Brain pericyte (primary cell): Measurements from ENCODE around the gene PTPRD.
"Not testable (repeated sequence)": the region's sequence is repeated elsewhere in the genome, so short reads cannot be mapped to it uniquely, and the experiment has no call there.

ENCODE experiments used
- DNase-seq: peaks from one replicate; pipeline ENCODE4 v3.0.0-alpha.2; 2012; ENCODE audit warnings: low read depth, low spot score

The PTPRD gene

DNA sequence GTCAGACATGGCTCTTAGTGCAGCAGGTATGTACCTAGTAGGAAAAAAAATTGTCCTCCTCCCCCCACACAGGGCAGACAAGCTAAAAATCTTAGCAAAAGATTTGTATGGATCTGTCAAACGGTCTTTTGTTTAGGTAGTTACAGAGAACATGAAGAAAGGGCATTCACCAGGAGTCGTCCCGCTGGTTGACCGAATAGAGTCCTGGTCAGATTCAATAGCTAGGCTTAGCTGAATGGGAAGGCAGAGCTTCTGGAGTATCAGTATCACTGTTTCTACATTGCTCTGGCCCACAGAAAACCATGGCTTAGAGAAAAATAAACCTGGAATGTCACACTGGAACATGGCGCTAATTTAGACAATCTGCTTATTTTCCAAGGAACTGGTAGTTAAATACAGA lies 642.3 kb downstream of the PTPRD start:
- DNase-seq, result no peak

DNA sequence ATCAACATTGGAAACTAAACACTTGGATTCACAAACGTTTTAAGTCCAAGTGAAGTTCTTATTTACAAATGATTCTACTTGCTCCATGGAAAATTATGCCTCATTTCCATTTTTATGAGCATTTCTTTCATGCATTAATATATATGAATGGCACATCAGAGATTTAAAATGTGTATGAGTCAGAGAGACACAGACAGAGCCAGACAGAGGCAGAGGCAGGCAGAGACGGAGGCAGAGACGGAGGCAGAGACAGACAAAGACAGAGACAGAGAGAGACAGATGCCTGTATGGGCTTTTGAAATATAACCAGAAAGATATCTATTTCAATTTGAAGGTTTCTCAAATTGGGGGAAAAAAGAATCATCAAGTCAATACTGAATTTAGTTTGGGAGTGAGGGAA lies 649.0 kb downstream of the PTPRD start:
- no peak for DNase-seq

DNA sequence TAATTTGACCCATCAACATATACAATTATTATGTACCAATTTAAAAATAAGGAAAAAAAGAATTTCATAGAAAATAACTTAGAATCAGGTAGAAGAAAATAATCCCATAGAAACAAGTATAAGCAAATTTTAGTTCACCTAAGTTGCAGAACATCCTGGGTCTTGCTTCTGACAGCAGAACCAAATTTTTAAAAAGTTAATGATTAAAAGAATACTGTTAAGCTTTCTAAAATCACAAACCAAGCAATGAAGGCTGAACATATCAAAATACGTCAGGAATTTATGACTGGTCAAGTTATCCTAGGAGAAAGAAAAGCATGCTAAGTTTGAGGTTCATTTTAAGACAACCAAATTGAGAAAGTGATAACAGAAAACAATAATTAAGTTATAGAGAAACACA lies 650.9 kb downstream of the PTPRD start:
- no peak for DNase-seq

DNA sequence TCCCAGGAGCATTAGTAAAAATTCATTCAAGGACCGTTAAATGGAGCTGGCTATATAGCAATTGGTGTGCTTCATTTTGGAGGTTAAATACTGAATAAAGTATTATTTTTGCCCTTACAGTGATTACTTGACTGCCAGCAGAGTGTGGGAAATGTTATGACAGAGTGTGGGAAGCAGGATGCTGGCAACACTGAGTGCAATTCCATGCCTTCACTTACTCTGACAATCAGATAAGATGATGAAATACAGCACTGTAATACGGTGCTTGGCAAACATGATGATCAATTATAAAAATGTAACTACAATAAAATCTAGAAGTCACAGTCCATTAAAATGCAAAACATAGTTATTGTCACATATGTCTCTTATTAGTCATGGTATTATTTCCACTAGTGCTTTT lies 651.3 kb downstream of the PTPRD start:
- DNase-seq, result no peak

DNA sequence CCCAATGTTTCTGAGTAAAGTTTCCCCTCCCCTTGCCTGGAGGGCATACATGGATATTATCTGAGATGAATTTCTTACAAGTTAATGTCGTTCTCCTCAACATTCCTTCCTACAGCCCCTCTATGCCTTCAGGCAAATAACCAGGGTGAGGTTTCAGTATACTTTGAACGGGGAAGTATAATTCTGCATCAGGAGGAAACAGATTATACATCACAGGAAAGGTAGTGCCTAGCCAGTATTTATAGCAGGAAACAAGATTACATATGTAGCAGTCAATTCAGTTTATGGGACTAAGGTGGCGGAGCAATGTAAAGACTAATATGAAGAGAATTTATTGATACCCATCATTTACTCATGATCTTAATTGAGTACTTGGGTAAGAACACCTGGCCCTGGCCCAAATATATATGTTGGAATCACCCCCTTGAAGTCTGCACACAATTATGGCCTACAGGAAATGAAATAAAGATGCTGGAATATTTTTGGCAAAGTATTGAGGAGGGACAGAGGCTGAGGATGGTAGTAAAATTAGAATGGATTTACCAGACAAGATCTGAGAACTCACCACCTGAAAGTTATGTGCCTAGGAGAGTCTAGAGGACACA lies 661.1 kb downstream of the PTPRD start:
- no peak for DNase-seq

DNA sequence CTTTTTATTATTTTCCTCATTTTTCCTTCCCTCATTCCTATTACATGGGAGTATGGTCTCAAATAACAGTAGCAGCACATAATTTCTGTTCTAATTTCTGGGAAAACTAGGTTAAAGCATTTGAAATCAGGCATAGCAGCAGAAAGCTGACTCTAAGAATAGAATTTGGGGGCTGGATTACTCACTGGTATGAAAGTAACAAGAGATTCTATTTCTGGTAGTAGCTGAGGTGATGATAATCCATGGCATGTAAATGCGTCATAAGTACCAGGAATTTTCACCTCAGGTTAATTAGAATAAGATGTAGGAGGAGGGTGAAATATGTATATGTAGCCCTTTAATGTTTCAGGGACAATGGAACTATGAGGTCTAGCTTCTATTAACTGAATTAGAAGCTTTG lies 662.0 kb downstream of the PTPRD start:
- DNase-seq, result no peak

DNA sequence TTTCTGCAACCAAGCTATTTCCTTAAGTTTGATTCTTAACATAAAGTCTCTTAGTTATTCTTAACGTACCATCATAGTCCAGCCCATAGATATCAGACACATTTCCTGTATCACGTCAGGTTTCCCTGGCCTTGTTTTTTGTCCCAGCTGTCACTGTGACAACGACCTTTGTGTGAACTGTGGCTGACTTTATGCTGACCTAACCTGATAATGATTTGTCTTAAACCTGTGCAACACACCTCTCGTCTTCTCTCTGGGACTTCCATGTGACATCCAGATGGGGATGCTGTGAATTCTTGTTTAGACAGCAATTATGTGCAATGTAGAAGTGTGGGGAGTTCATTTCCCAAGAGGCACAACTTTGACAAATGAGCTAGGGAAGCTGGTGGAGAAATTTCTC lies 662.8 kb downstream of the PTPRD start:
- no peak for DNase-seq

DNA sequence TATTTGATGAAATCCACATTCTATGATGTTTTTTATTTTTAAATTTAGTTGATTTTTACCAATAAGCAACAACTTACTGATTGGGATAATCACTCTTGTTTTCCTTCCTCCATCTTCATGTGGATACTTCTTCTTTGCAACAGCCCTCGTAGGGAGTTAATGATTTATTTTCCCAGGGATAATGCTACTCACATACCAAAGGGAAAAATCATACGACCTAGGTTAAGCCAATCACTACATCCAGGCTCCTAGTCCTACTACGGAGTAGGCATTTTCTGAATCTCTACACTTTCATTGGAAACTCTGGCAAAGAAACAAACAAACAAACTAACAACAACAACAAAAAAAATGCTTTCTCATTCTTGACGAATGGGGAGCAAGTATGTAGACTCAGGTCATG lies 663.4 kb downstream of the PTPRD start:
- DNase-seq, result no peak

DNA sequence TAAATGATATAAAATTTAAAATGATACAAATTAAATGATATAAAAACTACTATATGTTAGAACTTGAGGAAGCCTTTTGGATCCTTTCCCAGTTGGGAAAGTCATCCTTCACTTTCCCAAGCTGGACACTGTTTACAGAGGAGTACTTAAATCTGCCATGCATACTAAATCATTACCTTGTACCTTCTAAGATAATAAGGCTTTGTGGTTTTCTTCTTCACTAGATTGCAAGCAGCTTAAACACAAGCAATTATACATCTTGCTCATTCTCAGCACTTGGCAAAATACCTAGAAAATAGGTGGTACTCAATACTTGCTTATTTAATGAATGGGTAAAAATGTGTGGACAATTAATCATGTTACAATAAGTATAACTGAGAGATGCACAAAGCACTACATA lies 666.8 kb downstream of the PTPRD start:
- DNase-seq, result no peak

DNA sequence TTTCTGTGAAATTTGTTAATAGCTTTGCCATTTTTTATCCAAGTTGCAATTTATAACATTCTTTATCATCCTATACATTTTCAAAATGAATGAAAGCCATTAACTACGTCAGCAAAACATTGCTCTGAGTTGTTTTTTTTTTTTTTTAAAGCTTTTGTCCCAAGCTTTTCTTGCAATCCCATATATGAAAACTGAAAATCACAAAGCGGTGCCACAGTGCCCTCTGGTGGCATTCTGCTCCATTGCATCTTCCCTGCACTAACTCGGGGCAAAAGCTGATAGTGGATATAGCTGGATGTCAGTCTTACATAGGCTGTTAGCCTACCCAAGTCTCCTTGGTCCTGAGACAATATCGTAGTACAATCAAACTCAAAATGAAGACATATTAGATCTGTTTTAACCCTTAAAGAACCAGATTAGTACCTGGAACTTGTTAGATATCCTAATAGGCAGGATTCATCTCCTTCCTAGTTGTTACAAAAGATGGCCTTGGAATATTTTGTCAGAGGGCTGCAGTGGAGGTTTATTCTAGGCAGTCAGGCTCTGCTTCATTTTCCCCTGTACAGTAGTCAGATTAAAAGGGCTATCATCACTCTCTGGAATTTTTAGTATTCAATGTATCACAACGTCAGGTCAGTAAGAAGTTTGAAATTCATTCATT lies 669.9 kb downstream of the PTPRD start:
- peak; percentile 43 for DNase-seq

DNA sequence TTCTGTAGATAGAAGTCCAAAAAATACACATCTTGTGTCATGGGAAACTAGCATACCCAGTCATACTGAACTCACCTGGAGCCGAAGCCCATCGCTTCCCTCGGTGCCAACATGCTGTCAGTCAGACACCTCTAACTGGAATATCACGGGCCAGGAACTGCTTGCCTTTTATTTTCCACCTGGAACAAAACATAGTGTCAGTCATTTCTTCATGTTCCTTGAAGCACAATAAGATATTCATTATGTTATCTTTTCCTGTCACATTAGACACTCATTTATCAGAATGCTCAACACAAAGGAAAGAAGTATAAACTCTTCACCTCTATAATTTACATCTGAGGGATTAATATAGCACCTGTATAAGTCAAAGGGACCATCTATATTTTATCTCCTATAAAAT lies 674.4 kb downstream of the PTPRD start:
- no peak for DNase-seq

DNA sequence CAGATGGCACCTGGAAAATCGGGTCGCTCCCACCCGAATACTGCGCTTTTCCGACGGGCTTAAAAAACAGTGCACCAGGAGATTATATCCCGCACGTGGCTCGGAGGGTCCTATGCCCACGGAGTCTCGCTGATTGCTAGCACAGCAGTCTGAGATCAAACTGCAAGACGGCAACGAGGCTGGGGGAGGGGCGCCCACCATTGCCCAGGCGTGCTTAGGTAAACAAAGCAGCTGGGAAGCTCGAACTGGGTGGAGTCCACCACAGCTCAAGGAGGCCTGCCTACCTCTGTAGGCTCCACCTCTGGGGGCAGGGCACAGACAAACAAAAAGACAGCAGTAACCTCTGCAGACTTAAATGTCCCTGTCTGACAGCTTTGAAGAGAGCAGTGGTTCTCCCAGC lies 681.3 kb downstream of the PTPRD start:
- not testable (repeated sequence) for DNase-seq

DNA sequence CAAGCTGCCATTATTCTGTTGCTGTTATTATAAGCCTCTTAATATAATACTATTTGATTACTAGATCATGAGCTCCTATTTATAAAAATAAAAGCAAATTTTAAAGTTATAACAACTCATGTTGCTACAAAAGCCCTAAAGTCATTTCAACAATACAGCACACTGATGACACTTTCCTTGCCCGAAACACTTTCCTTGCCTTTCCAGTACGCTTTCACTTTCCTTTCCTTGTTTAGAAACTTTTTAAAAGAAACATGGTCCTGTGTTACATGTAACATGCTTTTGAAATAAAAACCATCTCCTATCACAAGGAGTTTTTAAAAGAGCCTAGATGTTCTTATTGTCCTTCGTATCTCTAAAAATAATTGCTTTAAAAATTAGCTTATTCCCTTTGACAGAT lies 688.4 kb downstream of the PTPRD start:
- no peak for DNase-seq

DNA sequence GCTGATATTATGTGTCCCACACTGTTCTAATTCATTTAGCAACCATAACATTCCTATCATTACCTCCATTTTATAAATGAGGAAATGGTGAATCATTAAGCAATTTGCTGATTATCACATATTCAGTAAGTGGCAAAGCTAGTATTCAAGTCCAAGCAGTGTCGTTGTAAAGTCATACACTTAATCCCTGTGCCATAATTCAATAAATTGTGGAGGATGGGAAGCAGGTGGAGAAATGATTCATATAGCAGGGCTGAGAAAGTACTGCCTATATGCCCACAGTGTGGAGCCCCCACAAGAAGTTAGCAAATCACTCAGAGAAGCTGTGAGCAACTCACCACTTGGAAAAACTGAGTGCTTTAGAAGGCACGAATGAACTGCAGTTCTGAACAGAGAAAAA lies 691.0 kb downstream of the PTPRD start:
- no peak for DNase-seq

DNA sequence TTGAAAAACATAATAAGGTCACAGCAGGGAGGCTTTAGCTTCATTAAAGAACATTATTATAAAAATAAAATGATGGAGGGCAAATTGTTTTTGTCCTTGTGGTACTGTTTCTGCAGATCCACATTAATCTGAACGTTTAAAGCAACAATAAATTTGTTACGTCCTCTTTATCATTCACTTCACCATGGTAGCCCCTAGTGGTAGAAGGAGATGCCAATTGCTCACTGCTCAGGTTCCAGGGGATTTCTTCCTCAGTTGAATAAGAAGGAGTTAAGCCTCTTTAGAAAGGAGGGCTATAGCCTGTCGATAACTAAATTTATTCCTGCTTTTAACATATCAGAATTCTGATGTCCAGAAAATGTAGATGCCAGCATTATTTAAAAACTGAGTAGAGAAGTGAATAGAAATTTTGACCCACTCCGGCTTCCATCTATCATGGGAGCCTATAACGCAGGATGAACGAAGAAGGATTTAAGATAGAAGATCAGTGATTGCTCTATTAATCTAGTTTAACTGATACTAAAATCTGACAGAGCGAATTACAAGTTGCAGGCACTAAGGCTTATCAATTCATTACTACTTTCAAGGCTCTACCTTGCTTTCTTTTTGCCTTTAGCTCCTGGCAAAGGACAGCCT lies 692.3 kb downstream of the PTPRD start:
- no peak for DNase-seq

DNA sequence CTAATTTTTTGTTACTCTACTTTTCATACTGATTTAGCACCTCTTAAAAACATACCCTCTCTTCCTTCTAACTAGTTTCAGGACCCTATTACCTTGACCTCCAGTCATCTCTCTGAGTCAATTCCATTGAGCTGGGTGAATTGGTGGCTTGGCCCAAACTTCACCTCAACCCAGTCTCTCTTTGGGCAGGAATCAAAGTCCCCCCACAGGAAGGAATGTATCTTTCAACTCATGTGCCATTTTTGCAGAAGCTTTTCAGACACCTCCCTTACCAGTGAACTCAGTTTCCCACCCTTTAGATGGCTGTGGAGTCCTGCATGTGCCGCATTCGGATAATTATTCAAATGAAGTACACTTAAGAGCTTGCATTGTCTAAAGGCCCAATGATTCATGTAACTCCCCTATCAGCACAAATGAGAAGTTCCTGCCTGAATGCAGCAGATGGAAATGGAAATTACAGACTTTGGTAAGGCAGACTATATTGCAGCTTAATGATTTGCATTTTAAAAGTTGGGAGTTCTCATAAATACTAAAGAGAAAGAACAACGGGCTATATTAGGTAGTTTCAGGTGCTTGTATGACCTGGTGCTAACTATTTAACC lies 693.5 kb downstream of the PTPRD start:
- DNase-seq, result no peak

DNA sequence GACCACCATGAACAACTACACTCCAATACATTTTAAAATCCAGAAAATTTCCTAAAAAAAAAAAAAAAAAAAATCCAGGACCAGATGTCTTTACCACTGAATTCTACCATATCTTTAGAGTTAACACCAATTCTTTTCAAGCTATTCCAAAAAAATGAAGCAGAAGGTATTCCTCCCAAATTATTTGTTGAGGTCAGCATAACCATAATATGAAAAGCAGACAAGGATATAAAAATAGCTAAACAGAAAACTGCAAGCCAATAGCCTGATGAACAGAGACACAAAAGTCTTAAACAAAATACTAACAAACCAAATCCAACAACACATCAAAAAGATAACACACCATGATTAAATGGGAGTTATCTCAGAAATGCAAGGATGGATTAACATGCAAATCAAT lies 695.4 kb downstream of the PTPRD start:
- DNase-seq, result no peak

DNA sequence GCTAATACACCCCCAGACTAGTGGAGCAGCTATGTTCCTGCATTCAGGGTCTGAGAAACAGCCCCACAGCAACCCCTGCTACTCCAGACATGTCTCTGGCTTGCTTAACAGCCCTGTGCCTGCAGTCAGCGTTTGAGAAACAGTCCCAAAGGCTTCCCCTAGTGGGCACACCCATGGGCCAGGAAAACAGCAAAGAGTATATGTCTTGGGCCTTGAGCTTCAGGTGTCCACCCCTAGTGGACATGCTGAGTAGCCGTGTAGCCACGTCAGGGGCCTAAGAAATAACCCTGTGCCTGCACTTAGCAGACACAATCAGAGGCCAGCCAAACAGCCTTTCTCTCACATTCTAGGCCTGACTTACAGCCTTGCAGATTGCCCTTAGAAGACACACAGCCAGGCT lies 698.6 kb downstream of the PTPRD start:
- DNase-seq, result no peak

DNA sequence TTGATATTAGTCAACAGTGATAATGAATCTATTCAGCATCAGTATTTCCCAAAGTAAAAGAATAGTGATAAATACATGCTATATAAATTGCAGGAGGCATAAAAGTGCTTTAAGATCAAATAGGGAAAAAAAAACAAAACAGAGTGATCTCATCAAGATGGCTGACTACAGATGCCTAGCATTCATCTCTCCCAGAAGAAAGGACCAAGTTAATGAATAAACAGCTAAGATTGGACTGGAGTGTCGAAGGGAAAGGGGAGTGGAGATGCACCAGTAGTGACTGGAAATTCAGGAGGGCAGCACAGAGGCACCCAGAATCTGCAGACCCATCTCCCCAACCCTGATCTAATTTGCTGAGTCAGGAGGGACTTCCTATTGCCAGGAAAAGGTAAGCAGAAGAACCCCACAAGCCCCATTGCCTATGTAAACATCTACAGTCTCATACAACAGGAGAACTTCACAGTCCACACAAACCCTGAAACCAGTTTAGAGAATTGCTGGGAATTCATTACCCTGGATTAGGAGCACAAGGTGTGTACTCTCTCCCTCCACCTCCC lies 699.4 kb downstream of the PTPRD start:
- DNase-seq, result no peak

DNA sequence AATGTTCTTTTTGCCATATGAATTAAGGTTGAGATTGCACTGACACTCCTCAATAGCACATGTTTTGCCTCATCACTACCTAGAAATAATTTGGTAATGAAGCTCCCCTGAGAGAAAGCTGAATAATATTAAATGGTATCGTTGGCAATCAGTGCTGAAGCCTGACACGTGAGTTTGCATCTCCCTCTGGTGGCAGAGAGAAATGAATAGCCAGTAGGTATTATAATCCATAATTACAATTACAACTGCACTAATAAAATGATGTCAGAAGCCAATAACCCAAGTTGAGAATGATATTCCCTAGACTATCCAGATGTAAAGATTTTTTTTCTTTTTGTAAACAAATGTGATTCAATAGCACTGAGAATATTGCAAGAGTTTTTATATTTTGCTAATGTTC lies 700.3 kb downstream of the PTPRD start:
- DNase-seq, result no peak

DNA sequence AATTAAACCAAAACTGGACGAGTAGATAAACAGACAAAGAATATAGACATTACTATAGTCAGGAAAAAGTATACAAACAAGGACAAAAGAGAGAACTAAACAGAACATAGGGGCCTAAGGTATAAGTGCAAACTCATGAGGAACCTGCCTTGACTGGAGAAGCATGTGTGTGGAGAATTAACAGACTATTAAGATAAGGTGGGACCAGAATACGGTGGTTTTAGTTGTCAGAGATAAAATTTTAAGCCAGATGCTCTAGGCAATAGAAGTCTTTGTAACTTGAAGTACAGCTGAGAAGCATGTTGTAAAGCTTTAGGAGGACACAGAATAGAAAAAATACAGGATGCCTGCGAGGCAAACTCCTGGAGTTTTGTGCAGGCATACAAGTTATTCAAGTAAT lies 707.1 kb downstream of the PTPRD start:
- no peak for DNase-seq

DNA sequence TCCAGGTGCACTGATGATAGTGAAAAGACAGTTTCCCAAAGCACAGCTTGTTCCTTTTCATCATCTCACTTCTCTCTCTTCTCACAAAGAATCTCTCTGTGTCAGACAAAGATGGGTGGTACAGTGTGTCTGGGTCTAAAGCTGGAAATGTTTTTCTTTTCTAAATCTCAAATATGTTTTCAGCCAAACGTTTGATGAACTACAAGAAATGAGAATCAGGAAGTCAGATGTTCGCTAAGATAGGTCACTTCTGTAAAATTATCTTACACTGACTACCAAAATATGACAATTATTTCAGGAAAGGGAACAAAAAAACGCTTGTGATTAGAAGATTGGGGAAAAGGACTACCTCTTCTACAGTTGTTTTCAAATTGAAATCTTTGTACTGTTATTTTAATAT lies 708.8 kb downstream of the PTPRD start:
- DNase-seq, result no peak

DNA sequence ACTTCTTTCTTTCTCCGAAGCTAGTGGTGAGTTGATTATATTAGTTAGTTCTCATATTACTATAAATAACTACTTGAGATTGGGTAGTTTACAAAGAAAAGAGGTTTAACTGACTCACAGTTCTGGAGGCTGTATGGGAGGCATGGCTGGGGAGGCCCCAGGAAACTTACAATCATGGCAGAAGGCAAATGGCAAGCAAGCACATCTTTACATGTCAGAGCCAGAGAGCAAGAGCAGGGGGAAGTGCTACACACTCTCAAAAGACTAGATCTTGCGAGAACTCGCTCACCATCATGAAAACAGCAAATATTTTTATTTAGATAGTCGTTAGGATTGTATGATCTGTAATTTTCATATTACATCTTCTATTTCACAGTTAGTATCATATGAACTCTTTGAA lies 711.2 kb downstream of the PTPRD start:
- no peak for DNase-seq
